Mesendoderm (in vitro differentiated cells): ENCODE measurements around the gene TRPV4. TPM values are rescaled to one million over a fixed set of nuclear protein-coding genes. Genes with fewer than 3 reads are reported as not detected.

Source experiments
- DNase-seq: peaks from one replicate; pipeline ENCODE4 v3.0.0; 2013
- H2AK5ac ChIP-seq: 2 replicates; pipeline ENCODE4 v1.6.1; 2013; ENCODE audit warnings: low read length, inconsistent platforms
- H2BK120ac ChIP-seq: 2 replicates; pipeline ENCODE4 v1.6.1; 2013; ENCODE audit warnings: low read depth, mild to moderate bottlenecking, low read length, moderate library complexity, mixed read lengths
- H2BK15ac ChIP-seq: replicated peaks from 2 replicates; pipeline ENCODE4 v1.6.1; 2013; ENCODE audit warnings: low read depth, mild to moderate bottlenecking, moderate library complexity
- H2BK5ac ChIP-seq: 2 replicates; pipeline ENCODE4 v1.6.1; 2013; ENCODE audit warnings: low read length, inconsistent platforms
- H3K18ac ChIP-seq: 2 replicates; pipeline ENCODE4 v1.6.1; 2013; ENCODE audit warnings: mild to moderate bottlenecking, low read length, mixed read lengths
- H3K23ac ChIP-seq: one replicate; pipeline ENCODE4 v1.6.1; 2013; ENCODE audit warnings: low read length
- H3K27ac ChIP-seq: 2 replicates; pipeline ENCODE4 v1.5.1; 2013; ENCODE audit warnings: low read depth, mild to moderate bottlenecking, inconsistent platforms, low read length, moderate library complexity
- H3K27me3 ChIP-seq: 2 replicates; pipeline ENCODE4 v1.6.1; 2013; ENCODE audit warnings: low read length, control low read depth, mild to moderate bottlenecking, inconsistent platforms; ENCODE audit not compliant: insufficient read depth, poor library complexity
- H3K36me3 ChIP-seq: 2 replicates; pipeline ENCODE4 v1.6.1; 2013; ENCODE audit warnings: low read length, inconsistent platforms; ENCODE audit not compliant: control insufficient read depth, insufficient read depth
- H3K4ac ChIP-seq: one replicate; pipeline ENCODE4 v1.6.1; 2013; ENCODE audit warnings: low read depth, mild to moderate bottlenecking, low read length, moderate library complexity
- H3K4me1 ChIP-seq: 2 replicates; pipeline ENCODE4 v1.6.1; 2013; ENCODE audit warnings: low read depth, low read length, inconsistent platforms; ENCODE audit not compliant: control insufficient read depth
- H3K4me2 ChIP-seq: 2 replicates; pipeline ENCODE4 v1.6.1; 2013; ENCODE audit warnings: low read length
- H3K4me3 ChIP-seq: 2 replicates; pipeline ENCODE4 v1.5.1; 2013; ENCODE audit warnings: mild to moderate bottlenecking, low read length
- H3K56ac ChIP-seq: one replicate; pipeline ENCODE4 v1.6.1; 2013; ENCODE audit warnings: low read length
- H3K79me1 ChIP-seq: 2 replicates; pipeline ENCODE4 v1.6.1; 2013; ENCODE audit warnings: low read length, inconsistent platforms
- H3K79me2 ChIP-seq: 2 replicates; pipeline ENCODE4 v1.6.1; 2013; ENCODE audit warnings: mild to moderate bottlenecking, low read length; ENCODE audit not compliant: control insufficient read depth, insufficient read depth
- H3K9ac ChIP-seq: 2 replicates; pipeline ENCODE4 v1.6.1; 2013; ENCODE audit warnings: low read length, inconsistent platforms
- H4K5ac ChIP-seq: one replicate; pipeline ENCODE4 v1.6.1; 2013; ENCODE audit warnings: low read length
- H4K8ac ChIP-seq: one replicate; pipeline ENCODE4 v1.6.1; 2013; ENCODE audit warnings: low read depth, mild to moderate bottlenecking, control low read depth, low read length, moderate library complexity
- WGBS: extraction: QIAGEN DNeasy Blood & Tissue Kit; methylation state at CpG from one replicate; pipeline ENCODE4 v1.1.7; 2013; ENCODE audit warnings: low lambda C conversion rate, missing lambda C conversion rate; ENCODE audit not compliant: insufficient coverage; ENCODE audit errors: extremely low coverage; 5-methylcytosine and 5-hydroxymethylcytosine counted together
- polyA plus RNA-seq, 2 experiments: library from polyadenylated mRNA; stranded (reverse); fragments of 200-250 nt; gene quantifications; one replicate each; pipeline ENCODE4 v1.2.3, GENCODE V29; 2013

Gene TRPV4
- 1.2 TPM for polyA plus RNA-seq (2013, experiment 1 of 2)
- polyA plus RNA-seq (2013, experiment 2 of 2) = 1.2 TPM

DNA sequence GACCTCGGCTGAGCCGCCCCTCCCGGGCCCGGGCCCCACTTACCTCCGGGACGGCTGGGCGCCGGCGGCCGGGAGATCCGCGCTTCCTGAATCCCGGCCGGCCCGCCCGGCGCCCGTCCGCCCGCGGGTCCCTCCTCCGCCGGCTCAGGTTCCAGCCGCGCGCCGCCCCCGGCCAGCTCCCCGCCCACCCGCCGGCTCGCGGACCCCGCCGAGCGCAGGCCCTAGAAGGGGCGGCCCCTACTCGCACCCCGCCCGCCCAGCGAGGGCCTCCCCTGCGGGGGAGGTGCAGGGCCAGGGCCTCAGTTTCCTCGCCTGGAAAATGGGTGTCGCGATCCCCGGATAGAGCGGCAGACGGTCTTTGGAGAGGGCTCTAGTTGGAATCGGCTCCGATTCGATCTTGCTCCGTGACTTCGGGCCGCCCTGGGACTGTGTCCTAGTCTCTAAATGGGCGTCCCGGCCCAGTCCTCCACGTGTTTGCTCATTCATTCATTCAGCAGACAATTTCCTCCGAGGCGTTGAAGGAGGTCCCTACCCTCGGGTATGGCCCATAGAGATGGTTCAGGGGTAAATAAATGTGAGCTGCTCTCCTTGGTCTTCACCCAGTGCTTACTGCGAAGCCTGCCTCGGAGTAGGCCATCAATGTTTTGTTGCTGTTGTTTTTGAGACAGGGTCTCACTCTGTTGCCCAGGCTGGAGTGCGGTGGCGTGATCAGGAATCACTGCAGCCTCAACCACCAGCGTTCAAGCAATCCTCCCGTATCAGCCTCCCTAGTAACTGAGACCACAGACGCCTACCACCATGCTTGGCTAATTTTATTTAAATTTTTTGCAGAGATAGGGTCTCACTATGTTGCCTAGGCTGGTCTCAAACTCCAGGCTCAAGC, at the start of gene TRPV4:
Gene TRPV4 (minus strand): TSS at position 92 of the 883 bp plus-strand sequence. CDS start 18,602 bp downstream, outside the sequence.
- Histone ChIP-seq H3K23ac (no peak within 1 kb of the TSS), H2BK15ac (no peak within 1 kb of the TSS), H3K4ac (peak within 1 kb of the TSS; percentile 22), H3K27me3 (no peaks in the 10 kb centered on the region), H4K5ac (no peak within 1 kb of the TSS), H3K18ac (peak within 1 kb of the TSS; percentile 29), H2AK5ac (no peak within 1 kb of the TSS), H3K4me3 (peak within 1 kb of the TSS; percentile 28), H2BK120ac (no peak within 1 kb of the TSS), H3K4me2 (peak within 1 kb of the TSS; percentile 22), H3K79me2 (no peaks in the 10 kb centered on the region), H4K8ac (no peak within 1 kb of the TSS), H2BK5ac (no peak within 1 kb of the TSS), H3K36me3 (no peaks in the 10 kb centered on the region), H3K56ac (peak within 1 kb of the TSS; percentile 76), H3K4me1 (no peaks in the 10 kb centered on the region), H3K27ac (no peak within 1 kb of the TSS), H3K79me1 (no peaks in the 10 kb centered on the region), H3K9ac (peak within 1 kb of the TSS; percentile 65)
- no CpG with 5 or more reads among the region's 67 CpGs for WGBS
- DNase-seq = peak; percentile 61

GRCh38 chr12:109881752-109882151, 48.6 kb upstream of the TRPV4 start:
- peak overlapping the region; percentile 73 for H3K56ac ChIP-seq
- H4K8ac ChIP-seq = no peak overlapping the region
- H3K79me1 ChIP-seq = peaks cover 12% of the 10 kb centered on the region
- no peak overlapping the region for H2BK15ac ChIP-seq
- no peak overlapping the region for H2BK120ac ChIP-seq
- peaks cover 14% of the 10 kb centered on the region for H3K79me2 ChIP-seq
- H3K18ac ChIP-seq = no peak overlapping the region
- no peak overlapping the region for H4K5ac ChIP-seq
- peak overlapping the region; percentile 79 for H3K27ac ChIP-seq
- H3K27me3 ChIP-seq = no peaks in the 10 kb centered on the region
- H3K4me2 ChIP-seq = no peak overlapping the region
- peaks cover 20% of the 10 kb centered on the region for H3K4me1 ChIP-seq
- DNase-seq = peak; percentile 21
- no CpG with 5 or more reads among the region's 2 CpGs for WGBS
- H3K4me3 ChIP-seq = no peak overlapping the region
- no peak overlapping the region for H3K9ac ChIP-seq
- no peak overlapping the region for H3K23ac ChIP-seq
- H3K36me3 ChIP-seq = no peaks in the 10 kb centered on the region
- peak overlapping the region; percentile 73 for H2BK5ac ChIP-seq
- no peak overlapping the region for H3K4ac ChIP-seq
- H2AK5ac ChIP-seq = peak overlapping the region; percentile 69

GRCh38 chr12:109880938-109881337, 47.7 kb upstream of the TRPV4 start:
- peaks cover 12% of the 10 kb centered on the region for H3K79me1 ChIP-seq
- H3K9ac ChIP-seq = peak overlapping the region; percentile 86
- H2BK120ac ChIP-seq = no peak overlapping the region
- H3K4ac ChIP-seq = peak overlapping the region; percentile 38
- peak overlapping the region; percentile 31 for H3K4me3 ChIP-seq
- H4K5ac ChIP-seq = no peak overlapping the region
- no peak overlapping the region for H2BK15ac ChIP-seq
- peaks cover 20% of the 10 kb centered on the region for H3K4me1 ChIP-seq
- peak overlapping the region; percentile 96 for H3K27ac ChIP-seq
- H3K79me2 ChIP-seq = peaks cover 14% of the 10 kb centered on the region
- H3K18ac ChIP-seq = peak overlapping the region; percentile 65
- peak overlapping the region; percentile 98 for H4K8ac ChIP-seq
- no CpG with 5 or more reads among the region's 9 CpGs for WGBS
- peak overlapping the region; percentile 45 for H2BK5ac ChIP-seq
- no peak overlapping the region for H2AK5ac ChIP-seq
- peak overlapping the region; percentile 94 for H3K4me2 ChIP-seq
- no peak overlapping the region for H3K23ac ChIP-seq
- no peaks in the 10 kb centered on the region for H3K36me3 ChIP-seq
- H3K27me3 ChIP-seq = no peaks in the 10 kb centered on the region
- DNase-seq = peak; percentile 73
- H3K56ac ChIP-seq = peak overlapping the region; percentile 93

DNA sequence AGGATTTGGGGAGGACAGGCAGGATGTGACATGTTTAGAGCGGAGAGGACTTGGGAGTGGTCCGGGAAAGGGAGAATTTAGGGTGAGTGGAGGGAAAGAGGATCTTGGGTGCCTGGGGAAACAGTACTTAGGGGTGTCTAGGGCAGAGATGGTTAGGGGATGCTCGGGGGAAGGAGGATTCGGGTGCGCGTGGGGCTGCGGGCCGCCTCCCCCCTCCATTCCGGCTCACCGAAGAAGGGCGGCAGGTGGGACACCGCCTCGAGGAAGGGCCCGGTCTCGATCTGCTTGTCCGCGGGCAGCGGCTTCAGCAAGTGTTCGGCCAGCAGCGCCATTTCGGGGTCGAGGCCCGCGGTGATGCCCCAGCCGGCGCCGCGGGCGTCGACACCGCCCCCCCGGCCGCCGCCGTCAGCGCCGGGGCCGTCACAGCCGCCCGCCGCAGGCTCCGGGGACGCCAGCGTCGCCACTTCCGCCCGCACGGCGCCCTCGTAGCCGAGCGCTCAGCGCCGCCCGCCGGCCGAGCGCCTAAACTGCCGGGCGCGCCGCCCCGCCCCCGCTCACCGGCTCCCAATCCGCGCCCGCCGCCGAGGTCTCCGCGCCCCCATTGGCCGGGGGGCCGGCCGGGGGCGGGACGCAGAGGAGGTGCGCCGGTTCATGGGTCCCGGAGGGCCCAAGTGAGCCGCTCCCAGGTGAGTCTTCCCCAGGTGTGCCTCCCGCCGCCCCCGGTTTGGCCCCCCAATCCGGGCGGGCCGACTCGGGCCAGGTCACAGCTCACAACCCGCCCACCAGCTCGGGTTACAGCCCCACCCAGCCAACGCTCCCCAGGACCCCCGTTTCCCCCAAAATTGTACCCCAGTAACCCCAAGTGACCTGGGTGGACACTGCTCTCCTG, 47.1 kb upstream of the TRPV4 start, which contains the start of gene GLTP:
Gene GLTP (minus strand): TSS at position 499 of the 889 bp plus-strand sequence. CDS start 167 bp downstream, at position 332.
- H3K4me3 ChIP-seq = peak within 1 kb of the TSS; percentile 73
- peak; percentile 91 for DNase-seq
- peak within 1 kb of the TSS; percentile 89 for H3K23ac ChIP-seq
- peak within 1 kb of the TSS; percentile 86 for H3K9ac ChIP-seq
- H3K4me2 ChIP-seq = peak within 1 kb of the TSS; percentile 100
- H3K27me3 ChIP-seq = no peaks in the 10 kb centered on the region
- H4K5ac ChIP-seq = no peak within 1 kb of the TSS
- peak within 1 kb of the TSS; percentile 45 for H2BK5ac ChIP-seq
- WGBS = no CpG with 5 or more reads among the region's 92 CpGs
- no peak within 1 kb of the TSS for H2BK120ac ChIP-seq
- H3K79me2 ChIP-seq = peaks cover 15% of the 10 kb centered on the region
- no peak within 1 kb of the TSS for H2BK15ac ChIP-seq
- H4K8ac ChIP-seq = peak within 1 kb of the TSS; percentile 98
- peak within 1 kb of the TSS; percentile 38 for H3K4ac ChIP-seq
- H3K36me3 ChIP-seq = no peaks in the 10 kb centered on the region
- H3K27ac ChIP-seq = peak within 1 kb of the TSS; percentile 96
- H3K18ac ChIP-seq = peak within 1 kb of the TSS; percentile 65
- H3K4me1 ChIP-seq = peaks cover 20% of the 10 kb centered on the region
- peak within 1 kb of the TSS; percentile 69 for H2AK5ac ChIP-seq
- H3K56ac ChIP-seq = peak within 1 kb of the TSS; percentile 93
- peaks cover 12% of the 10 kb centered on the region for H3K79me1 ChIP-seq

GRCh38 chr12:109879351-109880042, 46.3 kb upstream of the TRPV4 start:
- H3K23ac ChIP-seq = peak overlapping the region; percentile 89
- no peak overlapping the region for H2BK120ac ChIP-seq
- H3K27me3 ChIP-seq = no peaks in the 10 kb centered on the region
- peak overlapping the region; percentile 73 for H3K4me3 ChIP-seq
- H3K36me3 ChIP-seq = no peaks in the 10 kb centered on the region
- peak overlapping the region; percentile 92 for H3K56ac ChIP-seq
- no peak overlapping the region for H4K5ac ChIP-seq
- peak overlapping the region; percentile 69 for H2AK5ac ChIP-seq
- no peak overlapping the region for H4K8ac ChIP-seq
- no peak overlapping the region for H2BK5ac ChIP-seq
- H3K27ac ChIP-seq = no peak overlapping the region
- H3K4me1 ChIP-seq = peaks cover 20% of the 10 kb centered on the region
- WGBS = no CpG with 5 or more reads among the region's 13 CpGs
- no peak overlapping the region for H3K4ac ChIP-seq
- H2BK15ac ChIP-seq = no peak overlapping the region
- peak overlapping the region; percentile 73 for H3K9ac ChIP-seq
- H3K4me2 ChIP-seq = peak overlapping the region; percentile 100
- peaks cover 12% of the 10 kb centered on the region for H3K79me1 ChIP-seq
- H3K79me2 ChIP-seq = peaks cover 17% of the 10 kb centered on the region
- H3K18ac ChIP-seq = no peak overlapping the region
- peak; percentile 37 for DNase-seq
